ENCODE results near the gene XCR1. TPM values are rescaled to one million over a fixed set of nuclear protein-coding genes. Genes with fewer than 3 reads are reported as not detected.
"Not testable (repeated sequence)": the region's sequence is repeated elsewhere in the genome, so short reads cannot be mapped to it uniquely, and the experiment has no call there.

Gene XCR1
- total RNA-seq, 1 donor from 2014 or later, result not detected

GRCh38 chr3:46008058-46008457 is 19.2 kb downstream of the XCR1 start:
- H3K4me3 ChIP-seq (ENCODE audit: low read depth, low read length), result no peak overlapping the region
- no peak for DNase-seq (ENCODE audit: low read depth)
- TF ChIP-seq, protein P1, sequence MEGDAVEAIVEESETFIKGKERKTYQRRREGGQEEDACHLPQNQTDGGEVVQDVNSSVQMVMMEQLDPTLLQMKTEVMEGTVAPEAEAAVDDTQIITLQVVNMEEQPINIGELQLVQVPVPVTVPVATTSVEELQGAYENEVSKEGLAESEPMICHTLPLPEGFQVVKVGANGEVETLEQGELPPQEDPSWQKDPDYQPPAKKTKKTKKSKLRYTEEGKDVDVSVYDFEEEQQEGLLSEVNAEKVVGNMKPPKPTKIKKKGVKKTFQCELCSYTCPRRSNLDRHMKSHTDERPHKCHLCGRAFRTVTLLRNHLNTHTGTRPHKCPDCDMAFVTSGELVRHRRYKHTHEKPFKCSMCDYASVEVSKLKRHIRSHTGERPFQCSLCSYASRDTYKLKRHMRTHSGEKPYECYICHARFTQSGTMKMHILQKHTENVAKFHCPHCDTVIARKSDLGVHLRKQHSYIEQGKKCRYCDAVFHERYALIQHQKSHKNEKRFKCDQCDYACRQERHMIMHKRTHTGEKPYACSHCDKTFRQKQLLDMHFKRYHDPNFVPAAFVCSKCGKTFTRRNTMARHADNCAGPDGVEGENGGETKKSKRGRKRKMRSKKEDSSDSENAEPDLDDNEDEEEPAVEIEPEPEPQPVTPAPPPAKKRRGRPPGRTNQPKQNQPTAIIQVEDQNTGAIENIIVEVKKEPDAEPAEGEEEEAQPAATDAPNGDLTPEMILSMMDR (conservative IDR thresholded peaks at IDR 0.05; ENCODE audit: low read depth, low read length), result no peak

DNA sequence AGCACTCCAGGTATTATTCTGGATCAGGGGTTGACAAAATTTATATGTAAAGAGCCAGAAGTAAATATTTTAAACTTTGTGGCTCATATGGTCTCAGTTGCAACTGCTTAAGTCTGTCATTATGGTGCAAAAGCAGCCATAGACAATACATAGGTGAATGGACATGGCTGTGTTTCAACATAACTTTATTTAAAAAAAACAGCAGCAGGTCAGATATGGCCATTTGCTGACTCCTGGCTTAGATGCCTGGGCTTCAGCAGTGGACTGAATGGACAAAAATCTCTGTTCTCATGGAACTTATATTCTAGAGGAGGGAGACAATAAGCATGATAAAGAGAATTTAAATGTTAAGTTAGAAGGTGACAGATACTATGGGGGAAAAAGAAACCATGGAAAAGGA is 20.0 kb downstream of the XCR1 start:
- no peak for DNase-seq (ENCODE audit: low read depth)
- no peak overlapping the region for H3K4me3 ChIP-seq (ENCODE audit: low read depth, low read length)
- TF ChIP-seq, protein P1 (conservative IDR thresholded peaks at IDR 0.05; ENCODE audit: low read depth, low read length), result no peak

- TF ChIP-seq, protein P1 (conservative IDR thresholded peaks at IDR 0.05; ENCODE audit: low read depth, low read length), result no peak
- DNase-seq (ENCODE audit: low read depth), result no peak
- H3K4me3 ChIP-seq (ENCODE audit: low read depth, low read length), result no peak overlapping the region
These were observed 20.8 kb downstream of the XCR1 start for GRCh38 chr3:46006238-46007032.

GRCh38 chr3:46003706-46004105 is 23.6 kb downstream of the XCR1 start:
- H3K4me3 ChIP-seq (ENCODE audit: low read depth, low read length); DNase-seq (ENCODE audit: low read depth): not testable (repeated sequence)

DNA sequence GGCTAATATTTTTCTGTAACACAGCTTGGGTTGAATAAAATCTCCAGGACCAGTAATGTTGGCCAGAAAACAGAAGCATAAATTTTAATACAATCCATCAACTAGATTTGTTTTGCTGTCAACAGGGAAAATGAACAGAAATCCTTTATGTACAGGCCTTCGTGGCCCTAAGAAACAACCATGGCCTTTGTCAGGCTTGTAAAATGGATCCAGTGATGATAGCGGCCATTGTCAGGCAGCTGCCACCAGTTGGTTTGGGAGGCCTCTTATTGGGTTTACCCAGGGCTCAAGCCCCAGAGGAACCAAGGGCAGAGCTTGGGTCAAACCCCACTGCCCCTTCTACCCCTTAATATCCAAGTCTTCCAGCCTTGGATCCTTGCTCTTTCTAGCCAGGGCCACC is 26.1 kb downstream of the XCR1 start:
- TF ChIP-seq, protein P1 (conservative IDR thresholded peaks at IDR 0.05; ENCODE audit: low read depth, low read length), result no peak
- DNase-seq (ENCODE audit: low read depth), result no peak
- H3K4me3 ChIP-seq (ENCODE audit: low read depth, low read length), result no peak overlapping the region

GRCh38 chr3:45997942-45998341 is 29.3 kb downstream of the XCR1 start:
- no peak overlapping the region for H3K4me3 ChIP-seq (ENCODE audit: low read depth, low read length)
- TF ChIP-seq, protein P1 (conservative IDR thresholded peaks at IDR 0.05; ENCODE audit: low read depth, low read length), result no peak
- DNase-seq (ENCODE audit: low read depth), result no peak

- H3K4me3 ChIP-seq (ENCODE audit: low read depth, low read length); DNase-seq (ENCODE audit: low read depth): not testable (repeated sequence)
These were observed 29.8 kb downstream of the XCR1 start for GRCh38 chr3:45997499-45997898.
